Hepatocyte (in vitro differentiated cells): ENCODE data around the gene YRDC. TPM values are rescaled to one million over a fixed set of nuclear protein-coding genes. Genes with fewer than 3 reads are reported as not detected.

Source experiments
- DNase-seq: peaks from one replicate; pipeline ENCODE4 v3.0.0-alpha.2; 2016; ENCODE audit warnings: low spot score
- H2AFZ ChIP-seq: fragments of 200-600 bp; sonication (generic); 2 replicates; pipeline ENCODE4 v1.6.0; 2016; ENCODE audit warnings: antibody characterized with exemption, mild to moderate bottlenecking
- H3K27ac ChIP-seq: fragments of 200-600 bp; sonication (generic); 2 replicates; pipeline ENCODE4 v1.5.1; 2016; ENCODE audit warnings: mild to moderate bottlenecking
- H3K27me3 ChIP-seq: fragments of 200-600 bp; sonication (generic); 2 replicates; pipeline ENCODE4 v1.6.1; 2016
- H3K36me3 ChIP-seq: fragments of 200-600 bp; sonication (generic); replicated peaks from 2 replicates; pipeline ENCODE4 v1.5.1; 2016; ENCODE audit warnings: low read depth; ENCODE audit not compliant: insufficient read depth
- H3K4me1 ChIP-seq: fragments of 200-600 bp; sonication (generic); 2 replicates; pipeline ENCODE4 v1.5.1; 2016; ENCODE audit warnings: mild to moderate bottlenecking, moderate library complexity; ENCODE audit not compliant: insufficient read depth
- H3K4me2 ChIP-seq: fragments of 200-600 bp; sonication (generic); 2 replicates; pipeline ENCODE4 v1.6.0; 2016
- H3K4me3 ChIP-seq: fragments of 200-600 bp; sonication (generic); 2 replicates; pipeline ENCODE4 v1.5.1; 2016; ENCODE audit warnings: mild to moderate bottlenecking
- H3K79me2 ChIP-seq: fragments of 200-600 bp; sonication (generic); 2 replicates; pipeline ENCODE4 v1.6.0; 2017; ENCODE audit warnings: mild to moderate bottlenecking
- H3K9me2 ChIP-seq: fragments of 200-600 bp; sonication (generic); replicated peaks from 2 replicates; pipeline ENCODE4 v1.6.0; 2017; ENCODE audit warnings: mild to moderate bottlenecking; ENCODE audit not compliant: insufficient read depth
- H3K9me3 ChIP-seq: fragments of 200-600 bp; sonication (generic); 2 replicates; pipeline ENCODE4 v1.5.1; 2016; ENCODE audit warnings: low read depth, mild to moderate bottlenecking
- H4K20me1 ChIP-seq: fragments of 200-600 bp; sonication (generic); 2 replicates; pipeline ENCODE4 v1.6.0; 2016; ENCODE audit warnings: mild to moderate bottlenecking; ENCODE audit not compliant: insufficient read depth, poor library complexity, severe bottlenecking
- EZH2 ChIP-seq: fragments of 200-600 bp; sonication (generic); IDR thresholded peaks from 2 replicates; pipeline ENCODE4 v1.6.1; 2016; ENCODE audit warnings: antibody characterized with exemption, mild to moderate bottlenecking, borderline replicate concordance
- EZH2phosphoT487 ChIP-seq: fragments of 200-600 bp; sonication (generic); IDR thresholded peaks from one replicate; pipeline ENCODE4 v1.6.1; 2018; ENCODE audit warnings: antibody characterized with exemption, mild to moderate bottlenecking, low read depth, moderate library complexity; ENCODE audit not compliant: unreplicated experiment, severe bottlenecking
- WGBS: methylation state at CpG from one replicate; pipeline ENCODE4 v1.1.6; 2016; ENCODE audit warnings: low lambda C conversion rate; ENCODE audit errors: missing lambda C conversion rate; 5-methylcytosine and 5-hydroxymethylcytosine counted together
- polyA plus RNA-seq: library from polyadenylated mRNA; unstranded; fragments of >200 nt; fragmentation: Nextera tagmentation; extraction: Ambion mirVana; gene quantifications from 2 replicates; pipeline ENCODE4 v1.2.1, GENCODE V29; 2016
- total RNA-seq: library from RNA; depleted of rRNA; stranded (reverse); fragments of >200 nt; gene quantifications from 2 replicates; pipeline ENCODE4 v1.2.3, GENCODE V29; 2014
- TF ChIP-seq, protein P1 (sequence below): fragments of 200-600 bp; sonication (generic); IDR thresholded peaks from 2 replicates; pipeline ENCODE4 v1.5.1; 2016; ENCODE audit warnings: antibody characterized with exemption, mild to moderate bottlenecking; ENCODE audit not compliant: poor library complexity

YRDC gene
- total and polyA plus RNA-seq, 2 experiments from 2014 or later: 26.5 to 37.4 TPM

DNA sequence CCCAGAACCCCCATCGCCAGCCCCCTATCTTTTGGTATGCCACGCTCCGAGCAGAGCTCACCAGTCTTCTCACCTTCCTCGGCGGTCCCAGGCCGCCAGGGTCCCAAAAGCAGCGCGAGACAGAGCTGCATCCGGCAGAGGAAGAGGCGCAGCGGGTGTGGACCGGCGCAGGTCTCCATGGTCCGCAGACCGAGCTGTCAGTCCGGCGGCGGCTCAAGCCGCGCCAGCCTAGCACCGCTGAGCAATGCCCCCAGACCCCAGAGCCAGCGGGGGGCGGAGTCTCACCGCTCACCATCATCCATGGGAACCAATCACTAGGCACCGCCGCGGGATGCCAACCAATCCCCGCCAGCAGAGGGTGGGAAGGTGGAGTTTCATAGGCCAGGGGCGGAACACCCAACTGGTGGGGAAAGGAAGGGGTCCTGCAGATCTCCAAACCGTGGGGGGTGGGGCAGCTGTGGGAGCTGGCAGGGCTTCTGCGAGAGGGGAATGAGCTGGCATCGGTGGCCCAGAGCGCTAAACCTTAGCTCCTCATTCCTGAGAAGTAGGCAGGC lies 43.0 kb downstream of the YRDC start, which contains the start of gene EPHA10:
EPHA10 (minus strand) TSS at position 233 of the 554 bp plus-strand sequence; CDS start at position 179, 54 bp downstream.
- no peaks in the 10 kb centered on the region for H3K9me3 ChIP-seq
- no peak for DNase-seq
- TF ChIP-seq EZH2phosphoT487: no peak
- TF ChIP-seq EZH2: no peak
- TF ChIP-seq, protein P1, sequence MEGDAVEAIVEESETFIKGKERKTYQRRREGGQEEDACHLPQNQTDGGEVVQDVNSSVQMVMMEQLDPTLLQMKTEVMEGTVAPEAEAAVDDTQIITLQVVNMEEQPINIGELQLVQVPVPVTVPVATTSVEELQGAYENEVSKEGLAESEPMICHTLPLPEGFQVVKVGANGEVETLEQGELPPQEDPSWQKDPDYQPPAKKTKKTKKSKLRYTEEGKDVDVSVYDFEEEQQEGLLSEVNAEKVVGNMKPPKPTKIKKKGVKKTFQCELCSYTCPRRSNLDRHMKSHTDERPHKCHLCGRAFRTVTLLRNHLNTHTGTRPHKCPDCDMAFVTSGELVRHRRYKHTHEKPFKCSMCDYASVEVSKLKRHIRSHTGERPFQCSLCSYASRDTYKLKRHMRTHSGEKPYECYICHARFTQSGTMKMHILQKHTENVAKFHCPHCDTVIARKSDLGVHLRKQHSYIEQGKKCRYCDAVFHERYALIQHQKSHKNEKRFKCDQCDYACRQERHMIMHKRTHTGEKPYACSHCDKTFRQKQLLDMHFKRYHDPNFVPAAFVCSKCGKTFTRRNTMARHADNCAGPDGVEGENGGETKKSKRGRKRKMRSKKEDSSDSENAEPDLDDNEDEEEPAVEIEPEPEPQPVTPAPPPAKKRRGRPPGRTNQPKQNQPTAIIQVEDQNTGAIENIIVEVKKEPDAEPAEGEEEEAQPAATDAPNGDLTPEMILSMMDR: no peak
- H4K20me1 ChIP-seq: no peaks in the 10 kb centered on the region
- WGBS: 18% methylated on average over 32 of the region's 33 CpGs
- H3K4me2 ChIP-seq: no peak within 1 kb of the TSS
- no peak within 1 kb of the TSS for H3K27ac ChIP-seq
- H2AFZ ChIP-seq: no peak within 1 kb of the TSS
- no peaks in the 10 kb centered on the region for H3K9me2 ChIP-seq
- H3K4me1 ChIP-seq: no peaks in the 10 kb centered on the region
- H3K79me2 ChIP-seq: no peaks in the 10 kb centered on the region
- H3K27me3 ChIP-seq: peaks cover 81% of the 10 kb centered on the region
- no peaks in the 10 kb centered on the region for H3K36me3 ChIP-seq
- no peak within 1 kb of the TSS for H3K4me3 ChIP-seq

DNA sequence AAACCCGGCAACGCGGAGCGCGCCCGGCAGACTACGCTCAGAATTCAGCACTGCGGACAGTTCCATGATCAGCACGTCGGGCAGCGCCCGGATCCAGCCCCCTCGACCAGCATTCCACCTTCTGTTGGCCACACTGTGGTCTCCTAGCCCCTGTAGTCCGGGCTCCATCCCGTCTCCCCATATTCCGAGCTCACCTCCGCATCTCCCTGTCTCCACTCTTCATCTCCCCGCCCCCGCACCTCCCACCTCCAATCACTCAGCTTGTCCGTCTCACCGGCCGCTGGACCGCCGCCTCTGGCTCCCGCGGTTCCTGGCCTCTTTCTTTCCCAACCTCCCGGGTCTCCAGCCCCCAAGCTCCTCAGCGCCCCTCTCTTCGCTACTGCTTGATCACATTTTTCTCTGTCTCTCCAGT lies 43.6 kb downstream of the YRDC start:
- Histone ChIP-seq H3K9me2 (no peaks in the 10 kb centered on the region), H4K20me1 (no peaks in the 10 kb centered on the region), H3K27me3 (peaks cover 82% of the 10 kb centered on the region), H3K27ac (no peak overlapping the region), H2AFZ (no peak overlapping the region), H3K9me3 (no peaks in the 10 kb centered on the region), H3K4me2 (no peak overlapping the region), H3K36me3 (no peaks in the 10 kb centered on the region), H3K4me3 (no peak overlapping the region), H3K79me2 (no peaks in the 10 kb centered on the region), H3K4me1 (no peaks in the 10 kb centered on the region)
- WGBS: 16% methylated on average over 24 of the region's 29 CpGs
- DNase-seq: peak; percentile 78
- TF ChIP-seq, protein P1: no peak
- TF ChIP-seq EZH2 (peak; percentile 24), EZH2phosphoT487 (no peak)

DNA sequence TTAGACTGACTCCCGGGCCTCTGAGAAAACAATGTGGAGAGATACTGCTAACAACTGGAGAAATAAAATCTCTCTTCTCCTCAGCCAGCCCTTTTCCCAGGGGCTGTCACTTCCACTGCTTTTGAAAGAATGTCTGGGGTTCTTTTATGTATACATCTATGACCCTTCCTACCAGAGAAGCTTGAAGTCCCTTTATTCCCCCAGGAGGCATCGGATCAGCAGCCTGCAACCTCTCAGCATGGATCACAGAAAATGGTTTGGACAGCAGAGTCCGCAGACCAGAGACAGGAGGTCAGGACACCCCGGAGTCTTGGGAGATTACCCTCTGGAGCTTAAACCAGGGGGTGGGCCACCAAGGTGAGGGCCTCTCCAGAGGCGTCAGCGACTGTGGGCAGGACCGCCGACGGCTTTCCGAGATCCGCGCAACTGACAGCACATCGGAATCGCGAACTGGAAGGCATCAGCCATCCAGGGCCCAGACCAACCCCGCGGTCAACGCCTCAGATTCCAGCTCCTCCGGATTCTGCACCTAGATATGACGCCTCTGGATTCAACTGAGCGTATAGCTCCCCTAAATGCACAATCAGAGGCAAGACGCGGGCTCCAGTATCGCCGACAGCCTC lies 44.1 kb downstream of the YRDC start:
- WGBS: 34% methylated on average over 25 of the region's 25 CpGs
- no peak for DNase-seq
- no peak overlapping the region for H3K4me2 ChIP-seq

More for the DNA sequence above, 44.1 kb downstream of the YRDC start:
- H3K9me2 ChIP-seq: no peaks in the 10 kb centered on the region
- H4K20me1 ChIP-seq: no peaks in the 10 kb centered on the region
- H3K27me3 ChIP-seq: peaks cover 82% of the 10 kb centered on the region
- TF ChIP-seq EZH2 (no peak), EZH2phosphoT487 (no peak)
- TF ChIP-seq, protein P1: no peak
- no peak overlapping the region for H3K27ac ChIP-seq
- no peak overlapping the region for H3K4me3 ChIP-seq
- no peak overlapping the region for H2AFZ ChIP-seq
- no peaks in the 10 kb centered on the region for H3K4me1 ChIP-seq
- no peaks in the 10 kb centered on the region for H3K36me3 ChIP-seq
- no peaks in the 10 kb centered on the region for H3K9me3 ChIP-seq
- H3K79me2 ChIP-seq: no peaks in the 10 kb centered on the region
